GM12878 (cell line): ENCODE measurements around the gene SNTA1. TPM values are rescaled to one million over a fixed set of nuclear protein-coding genes. Genes with fewer than 3 reads are reported as not detected.

Experiments
- CBX5 ChIP-seq: sonication (generic); IDR thresholded peaks from 2 replicates; pipeline ENCODE4 v1.6.1; 2016; ENCODE audit warnings: low read depth, moderate library complexity, mild to moderate bottlenecking, inconsistent platforms
- CEBPZ ChIP-seq: fragments of 150-350 bp; IDR thresholded peaks from 2 replicates; pipeline ENCODE4 v1.6.1; 2016; ENCODE audit warnings: low read depth, low read length
- FOS ChIP-seq: IDR thresholded peaks from 3 replicates; pipeline ENCODE4 v1.6.1; 2011; ENCODE audit warnings: borderline replicate concordance; ENCODE audit not compliant: insufficient read length; ENCODE audit errors: extremely low read depth
- GATAD2B ChIP-seq: fragments of 450-650 bp; conservative IDR thresholded peaks from 2 replicates; pipeline ENCODE4 v1.6.1; 2017; ENCODE audit warnings: low read depth, mild to moderate bottlenecking, moderate library complexity
- IRF4 ChIP-seq: IDR thresholded peaks from 2 replicates; pipeline ENCODE4 v1.6.1; 2011; ENCODE audit warnings: low read depth, low read length
- IRF5 ChIP-seq: fragments of 450-650 bp; IDR thresholded peaks from 2 replicates; pipeline ENCODE4 v1.6.1; 2017; ENCODE audit warnings: borderline replicate concordance
- JUNB ChIP-seq: IDR thresholded peaks from 2 replicates; pipeline ENCODE4 v1.6.1; 2016; ENCODE audit warnings: antibody characterized with exemption, mild to moderate bottlenecking
- KLF5 ChIP-seq: fragments of 450-650 bp; IDR thresholded peaks from 2 replicates; pipeline ENCODE4 v1.6.1; 2014; ENCODE audit warnings: mild to moderate bottlenecking; ENCODE audit not compliant: partially characterized antibody
- MEF2A ChIP-seq: IDR thresholded peaks from 2 replicates; pipeline ENCODE4 v1.6.1; 2011; ENCODE audit warnings: low read depth, mild to moderate bottlenecking, low read length, moderate library complexity; ENCODE audit not compliant: insufficient read depth
- NFIC ChIP-seq: IDR thresholded peaks from 2 replicates; pipeline ENCODE4 v1.6.1; 2012; ENCODE audit warnings: low read depth, mild to moderate bottlenecking, inconsistent platforms, low read length, moderate library complexity
- NFXL1 ChIP-seq: fragments of 450-650 bp; IDR thresholded peaks from 2 replicates; pipeline ENCODE4 v1.6.1; 2017; ENCODE audit warnings: antibody characterized with exemption, mild to moderate bottlenecking, borderline replicate concordance
- NR2F1 ChIP-seq: fragments of 450-650 bp; conservative IDR thresholded peaks from 2 replicates; pipeline ENCODE4 v1.6.1; 2017; ENCODE audit warnings: mild to moderate bottlenecking
- REST ChIP-seq: IDR thresholded peaks from 2 replicates; pipeline ENCODE4 v1.6.1; 2012; ENCODE audit warnings: mild to moderate bottlenecking, low read depth, low read length
- SIX5 ChIP-seq: IDR thresholded peaks from 2 replicates; pipeline ENCODE4 v1.6.1; 2011; ENCODE audit warnings: mild to moderate bottlenecking, low read depth, low read length, moderate library complexity; ENCODE audit not compliant: severe bottlenecking
- TCF7 ChIP-seq: IDR thresholded peaks from 2 replicates; pipeline ENCODE4 v1.6.1; 2014; ENCODE audit warnings: antibody characterized with exemption, borderline replicate concordance
- USF2 ChIP-seq: IDR thresholded peaks from 2 replicates; pipeline ENCODE4 v1.6.1; 2011; ENCODE audit warnings: low read depth, low read length, improper control_type of control experiment, borderline replicate concordance
- ZBTB33 ChIP-seq: fragments of 450-650 bp; IDR thresholded peaks from 2 replicates; pipeline ENCODE4 v1.6.1; 2017; ENCODE audit warnings: mild to moderate bottlenecking
- ZNF622 ChIP-seq: fragments of 450-650 bp; IDR thresholded peaks from 2 replicates; pipeline ENCODE4 v1.6.1; 2017; ENCODE audit warnings: mild to moderate bottlenecking, inconsistent platforms
- ZZZ3 ChIP-seq: IDR thresholded peaks from 2 replicates; pipeline ENCODE4 v1.6.1; 2011; ENCODE audit warnings: low read depth; ENCODE audit not compliant: control insufficient read depth, insufficient read length
- polyA plus RNA-seq, 11 experiments: library from polyadenylated mRNA; depleted of rRNA in 4 of 11; unstranded in 6 of 11; stranded (reverse) in 5 of 11; fragments of >200 nt; fragmentation: Nextera tagmentation in 4 of 11; fragmentation: Illumina TruSeq in 1 of 11; extraction: Ambion mirVana in 4 of 11; extraction: Trizol in 1 of 11; gene quantifications; 1 replicate in 1 of 11; 2 replicates in 10 of 11; pipeline versions ENCODE4 v1.2.1 to v1.2.3, GENCODE V29; 2011 to 2016; ENCODE audit warnings: inconsistent platforms in 2 of 11, missing spikeins in 2 of 11, low read depth in 1 of 11
- total RNA-seq, 4 experiments: library from RNA; depleted of rRNA in 3 of 4; stranded (reverse); fragments of >200 nt in 3 of 4; fragmentation: Illumina TruSeq in 1 of 4; extraction: Trizol in 1 of 4; gene quantifications; 2 replicates each; pipeline versions ENCODE4 v1.2.1 to v1.2.3, GENCODE V29; 2013 to 2021

SNTA1 gene
- total and polyA plus RNA-seq, 10 of the 15 experiments (the other 5 are each of a cell fraction or from before 2014, with no cell fraction given): 0.26 to 5.1 (median 1.8) TPM

GRCh38 chr20:33401184-33401920 lies 42.2 kb downstream of the SNTA1 start, which contains the start of gene CDK5RAP1 (continued):
- TF ChIP-seq IRF5 (no peak), MEF2A (peak; percentile 74; the same call in 1 of the 2 replicates), NR2F1 (0 out of 2 replicates have a peak, but pooled peaks have one; percentile 65), REST (peak; percentile 61; the same call in 1 of the 2 replicates), CBX5 (peak; percentile 96), NFXL1 (no peak), JUNB (no peak), FOS (no peak), GATAD2B (peak; percentile 56; the same call in 1 of the 2 replicates), CEBPZ (peak; percentile 23; the same call in 1 of the 2 replicates), ZZZ3 (peak; percentile 82), ZNF622 (no peak), NFIC (no peak), TCF7 (peak; percentile 81), SIX5 (peak; percentile 74), KLF5 (peak; percentile 29), USF2 (no peak), ZBTB33 (no peak), IRF4 (peak; percentile 81)
